Measurements from ENCODE around the gene HSD17B14. TPM values are rescaled to one million over a fixed set of nuclear protein-coding genes. Genes with fewer than 3 reads are reported as not detected.

HSD17B14 gene
- total and polyA plus RNA-seq, 2 experiments from 2014 or later = 8.4 to 11.7 TPM

DNA sequence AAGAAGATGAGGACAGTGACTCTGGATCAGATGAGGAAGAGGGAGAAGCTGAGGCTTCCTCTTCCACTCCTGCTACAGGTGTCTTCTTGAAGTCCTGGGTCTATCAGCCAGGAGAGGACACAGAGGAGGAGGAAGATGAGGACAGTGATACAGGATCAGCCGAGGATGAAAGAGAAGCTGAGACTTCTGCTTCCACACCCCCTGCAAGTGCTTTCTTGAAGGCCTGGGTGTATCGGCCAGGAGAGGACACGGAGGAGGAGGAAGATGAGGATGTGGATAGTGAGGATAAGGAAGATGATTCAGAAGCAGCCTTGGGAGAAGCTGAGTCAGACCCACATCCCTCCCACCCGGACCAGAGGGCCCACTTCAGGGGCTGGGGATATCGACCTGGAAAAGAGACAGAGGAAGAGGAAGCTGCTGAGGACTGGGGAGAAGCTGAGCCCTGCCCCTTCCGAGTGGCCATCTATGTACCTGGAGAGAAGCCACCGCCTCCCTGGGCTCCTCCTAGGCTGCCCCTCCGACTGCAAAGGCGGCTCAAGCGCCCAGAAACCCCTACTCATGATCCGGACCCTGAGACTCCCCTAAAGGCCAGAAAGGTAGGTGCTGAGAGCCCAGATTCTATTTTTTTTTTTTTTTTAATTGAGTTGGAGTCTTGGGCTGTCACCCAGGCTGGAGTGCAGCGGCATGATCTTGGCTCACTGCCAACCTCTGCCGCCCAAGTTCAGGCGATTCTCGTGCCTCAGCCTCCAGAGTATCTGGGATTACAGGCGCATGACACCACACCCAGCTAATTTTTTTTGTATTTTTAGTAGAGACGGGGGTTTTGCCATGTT lies 38.2 kb upstream of the HSD17B14 start (continued):
- TF ChIP-seq, protein P1, sequence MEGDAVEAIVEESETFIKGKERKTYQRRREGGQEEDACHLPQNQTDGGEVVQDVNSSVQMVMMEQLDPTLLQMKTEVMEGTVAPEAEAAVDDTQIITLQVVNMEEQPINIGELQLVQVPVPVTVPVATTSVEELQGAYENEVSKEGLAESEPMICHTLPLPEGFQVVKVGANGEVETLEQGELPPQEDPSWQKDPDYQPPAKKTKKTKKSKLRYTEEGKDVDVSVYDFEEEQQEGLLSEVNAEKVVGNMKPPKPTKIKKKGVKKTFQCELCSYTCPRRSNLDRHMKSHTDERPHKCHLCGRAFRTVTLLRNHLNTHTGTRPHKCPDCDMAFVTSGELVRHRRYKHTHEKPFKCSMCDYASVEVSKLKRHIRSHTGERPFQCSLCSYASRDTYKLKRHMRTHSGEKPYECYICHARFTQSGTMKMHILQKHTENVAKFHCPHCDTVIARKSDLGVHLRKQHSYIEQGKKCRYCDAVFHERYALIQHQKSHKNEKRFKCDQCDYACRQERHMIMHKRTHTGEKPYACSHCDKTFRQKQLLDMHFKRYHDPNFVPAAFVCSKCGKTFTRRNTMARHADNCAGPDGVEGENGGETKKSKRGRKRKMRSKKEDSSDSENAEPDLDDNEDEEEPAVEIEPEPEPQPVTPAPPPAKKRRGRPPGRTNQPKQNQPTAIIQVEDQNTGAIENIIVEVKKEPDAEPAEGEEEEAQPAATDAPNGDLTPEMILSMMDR (conservative IDR thresholded peaks at IDR 0.05; ENCODE audit: low read depth in 2 of 2) = no peak
- TF ChIP-seq EZH2phosphoT487 (IDR thresholded peaks at IDR 0.05; ENCODE audit: unreplicated experiment) (no peak), JUNB (IDR thresholded peaks at IDR 0.05; ENCODE audit: unreplicated experiment) (no peak), ETS1 (IDR thresholded peaks at IDR 0.05) (no peak), ZNF114 (CRISPR knock-in tag; IDR thresholded peaks at IDR 0.05) (no peak)

GRCh38 chr19:48873476-48874302 lies 37.4 kb upstream of the HSD17B14 start:
- peaks cover 5% of the 10 kb centered on the region for H3K4me1 ChIP-seq (ENCODE audit: insufficient read depth)
- H3K36me3 ChIP-seq (ENCODE audit: insufficient read depth) = peaks cover 12% of the 10 kb centered on the region
- peaks cover 21% of the 10 kb centered on the region for H3K79me2 ChIP-seq (replicated peaks; ENCODE audit: insufficient read depth)
- H3K36me3 Mint-ChIP-seq (ENCODE audit: low read depth) = peaks cover 44% of the 10 kb centered on the region
- peaks cover 17% of the 10 kb centered on the region for H4K20me1 ChIP-seq (replicated peaks; ENCODE audit: insufficient read depth)
- H3K4me1 Mint-ChIP-seq = peaks cover 24% of the 10 kb centered on the region
- ATAC-seq (no peak), DNase-seq (ENCODE audit: low spot score) (no peak)
- H3F3A ChIP-seq (replicated peaks; ENCODE audit: low read depth) = peaks cover 15% of the 10 kb centered on the region
- no peak overlapping the region for H2AFZ ChIP-seq
- peak overlapping the region; percentile 100 for H3K27ac Mint-ChIP-seq
- H3K4me3 Mint-ChIP-seq = peak overlapping the region; percentile 99
- peak overlapping the region; percentile 89 for H3K27ac ChIP-seq (ENCODE audit: low read depth)
- H3K9me3 Mint-ChIP-seq = peaks cover 4% of the 10 kb centered on the region; the same call in 1 of the 3 replicates
- peaks cover 9% of the 10 kb centered on the region for H3K27me3 Mint-ChIP-seq (ENCODE audit: insufficient read depth, low read depth, poor library complexity)
- peak overlapping the region; percentile 76 for H3K4me3 ChIP-seq
- H3K4me2 ChIP-seq = peak overlapping the region; percentile 81
- no peaks in the 10 kb centered on the region for H3K9me2 ChIP-seq (ENCODE audit: insufficient read depth)
- no peaks in the 10 kb centered on the region for H3K27me3 ChIP-seq (ENCODE audit: insufficient read depth)
- no peak for TF ChIP-seq ZNF331 (CRISPR knock-in tag; IDR thresholded peaks at IDR 0.05; ENCODE audit: low read depth)
- no peak for TF ChIP-seq NANOG (IDR thresholded peaks at IDR 0.05; ENCODE audit: borderline replicate concordance)
- TF ChIP-seq POLR2AphosphoS5 (IDR thresholded peaks at IDR 0.05; ENCODE audit: low read depth) = no peak
- no peak for TF ChIP-seq STAT1 (IDR thresholded peaks at IDR 0.05; ENCODE audit: unreplicated experiment)
- TF ChIP-seq, protein P2, sequence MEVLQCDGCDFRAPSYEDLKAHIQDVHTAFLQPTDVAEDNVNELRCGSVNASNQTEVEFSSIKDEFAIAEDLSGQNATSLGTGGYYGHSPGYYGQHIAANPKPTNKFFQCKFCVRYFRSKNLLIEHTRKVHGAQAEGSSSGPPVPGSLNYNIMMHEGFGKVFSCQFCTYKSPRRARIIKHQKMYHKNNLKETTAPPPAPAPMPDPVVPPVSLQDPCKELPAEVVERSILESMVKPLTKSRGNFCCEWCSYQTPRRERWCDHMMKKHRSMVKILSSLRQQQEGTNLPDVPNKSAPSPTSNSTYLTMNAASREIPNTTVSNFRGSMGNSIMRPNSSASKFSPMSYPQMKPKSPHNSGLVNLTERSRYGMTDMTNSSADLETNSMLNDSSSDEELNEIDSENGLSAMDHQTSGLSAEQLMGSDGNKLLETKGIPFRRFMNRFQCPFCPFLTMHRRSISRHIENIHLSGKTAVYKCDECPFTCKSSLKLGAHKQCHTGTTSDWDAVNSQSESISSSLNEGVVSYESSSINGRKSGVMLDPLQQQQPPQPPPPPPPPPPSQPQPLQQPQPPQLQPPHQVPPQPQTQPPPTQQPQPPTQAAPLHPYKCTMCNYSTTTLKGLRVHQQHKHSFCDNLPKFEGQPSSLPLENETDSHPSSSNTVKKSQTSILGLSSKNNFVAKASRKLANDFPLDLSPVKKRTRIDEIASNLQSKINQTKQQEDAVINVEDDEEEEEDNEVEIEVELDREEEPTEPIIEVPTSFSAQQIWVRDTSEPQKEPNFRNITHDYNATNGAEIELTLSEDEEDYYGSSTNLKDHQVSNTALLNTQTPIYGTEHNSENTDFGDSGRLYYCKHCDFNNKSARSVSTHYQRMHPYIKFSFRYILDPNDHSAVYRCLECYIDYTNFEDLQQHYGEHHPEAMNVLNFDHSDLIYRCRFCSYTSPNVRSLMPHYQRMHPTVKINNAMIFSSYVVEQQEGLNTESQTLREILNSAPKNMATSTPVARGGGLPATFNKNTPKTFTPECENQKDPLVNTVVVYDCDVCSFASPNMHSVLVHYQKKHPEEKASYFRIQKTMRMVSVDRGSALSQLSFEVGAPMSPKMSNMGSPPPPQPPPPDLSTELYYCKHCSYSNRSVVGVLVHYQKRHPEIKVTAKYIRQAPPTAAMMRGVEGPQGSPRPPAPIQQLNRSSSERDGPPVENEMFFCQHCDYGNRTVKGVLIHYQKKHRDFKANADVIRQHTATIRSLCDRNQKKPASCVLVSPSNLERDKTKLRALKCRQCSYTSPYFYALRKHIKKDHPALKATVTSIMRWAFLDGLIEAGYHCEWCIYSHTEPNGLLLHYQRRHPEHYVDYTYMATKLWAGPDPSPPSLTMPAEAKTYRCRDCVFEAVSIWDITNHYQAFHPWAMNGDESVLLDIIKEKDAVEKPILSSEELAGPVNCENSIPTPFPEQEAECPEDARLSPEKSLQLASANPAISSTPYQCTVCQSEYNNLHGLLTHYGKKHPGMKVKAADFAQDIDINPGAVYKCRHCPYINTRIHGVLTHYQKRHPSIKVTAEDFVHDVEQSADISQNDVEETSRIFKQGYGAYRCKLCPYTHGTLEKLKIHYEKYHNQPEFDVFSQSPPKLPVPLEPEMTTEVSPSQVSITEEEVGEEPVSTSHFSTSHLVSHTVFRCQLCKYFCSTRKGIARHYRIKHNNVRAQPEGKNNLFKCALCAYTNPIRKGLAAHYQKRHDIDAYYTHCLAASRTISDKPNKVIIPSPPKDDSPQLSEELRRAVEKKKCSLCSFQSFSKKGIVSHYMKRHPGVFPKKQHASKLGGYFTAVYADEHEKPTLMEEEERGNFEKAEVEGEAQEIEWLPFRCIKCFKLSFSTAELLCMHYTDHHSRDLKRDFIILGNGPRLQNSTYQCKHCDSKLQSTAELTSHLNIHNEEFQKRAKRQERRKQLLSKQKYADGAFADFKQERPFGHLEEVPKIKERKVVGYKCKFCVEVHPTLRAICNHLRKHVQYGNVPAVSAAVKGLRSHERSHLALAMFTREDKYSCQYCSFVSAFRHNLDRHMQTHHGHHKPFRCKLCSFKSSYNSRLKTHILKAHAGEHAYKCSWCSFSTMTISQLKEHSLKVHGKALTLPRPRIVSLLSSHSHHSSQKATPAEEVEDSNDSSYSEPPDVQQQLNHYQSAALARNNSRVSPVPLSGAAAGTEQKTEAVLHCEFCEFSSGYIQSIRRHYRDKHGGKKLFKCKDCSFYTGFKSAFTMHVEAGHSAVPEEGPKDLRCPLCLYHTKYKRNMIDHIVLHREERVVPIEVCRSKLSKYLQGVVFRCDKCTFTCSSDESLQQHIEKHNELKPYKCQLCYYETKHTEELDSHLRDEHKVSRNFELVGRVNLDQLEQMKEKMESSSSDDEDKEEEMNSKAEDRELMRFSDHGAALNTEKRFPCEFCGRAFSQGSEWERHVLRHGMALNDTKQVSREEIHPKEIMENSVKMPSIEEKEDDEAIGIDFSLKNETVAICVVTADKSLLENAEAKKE (CRISPR knock-in tag; IDR thresholded peaks at IDR 0.05) = no peak
- no peak for TF ChIP-seq ETS1 (IDR thresholded peaks at IDR 0.05)
